HG03097 (cell line): ENCODE data around the gene RHEB.

Experiments used
- ATAC-seq: cut with Tn5 transposase; IDR thresholded peaks from one replicate; pipeline ENCODE4 v1.9.1; 2021; ENCODE audit not compliant: unreplicated experiment, low FRiP score

RHEB gene

GRCh38 chr7:151505433-151505832 is 14.3 kb downstream of the RHEB start:
- ATAC-seq = no peak

- no peak for ATAC-seq
Observed at GRCh38 chr7:151504715-151505326, 14.9 kb downstream of the RHEB start.

- no peak for ATAC-seq
Observed at GRCh38 chr7:151503902-151504714, 15.6 kb downstream of the RHEB start.

- ATAC-seq = no peak
Observed at GRCh38 chr7:151501676-151502075, 18.0 kb downstream of the RHEB start.

GRCh38 chr7:151498495-151498894 is 21.2 kb downstream of the RHEB start:
- ATAC-seq = no peak

GRCh38 chr7:151497306-151497871 is 22.3 kb downstream of the RHEB start:
- no peak for ATAC-seq

- ATAC-seq = no peak
Observed at GRCh38 chr7:151495360-151495759, 24.3 kb downstream of the RHEB start.

- no peak for ATAC-seq
Observed at GRCh38 chr7:151494298-151495284, 25.1 kb downstream of the RHEB start.

- no peak for ATAC-seq
Observed at GRCh38 chr7:151493083-151493482, 26.6 kb downstream of the RHEB start.

- no peak for ATAC-seq
Observed at GRCh38 chr7:151491859-151492258, 27.8 kb downstream of the RHEB start.

GRCh38 chr7:151490456-151491105 is 29.1 kb downstream of the RHEB start:
- ATAC-seq = no peak

- ATAC-seq = no peak
Observed at GRCh38 chr7:151489498-151489897, 30.2 kb downstream of the RHEB start.

- no peak for ATAC-seq
Observed at GRCh38 chr7:151488096-151488495, 31.6 kb downstream of the RHEB start.

GRCh38 chr7:151487228-151487627 is 32.5 kb downstream of the RHEB start:
- no peak for ATAC-seq

GRCh38 chr7:151486074-151486473 is 33.6 kb downstream of the RHEB start:
- ATAC-seq = no peak

GRCh38 chr7:151484971-151485707 is 34.6 kb downstream of the RHEB start:
- no peak for ATAC-seq

GRCh38 chr7:151483711-151483983 is 36.0 kb downstream of the RHEB start:
- no peak for ATAC-seq

GRCh38 chr7:151482883-151483710 is 36.6 kb downstream of the RHEB start:
- ATAC-seq = no peak
